Transverse colon (tissue), 4 donors: Measurements from ENCODE around the gene SESN3. TPM values are rescaled to one million over a fixed set of nuclear protein-coding genes. Genes with fewer than 3 reads are reported as not detected.

ENCODE experiments used
- DNase-seq: peaks from one replicate; pipeline ENCODE4 v3.0.0-alpha.2; 2019
- H3K27ac ChIP-seq, 4 donors: fragments of 200-600 bp; sonication (generic); 2 replicates each; pipeline ENCODE4 v1.5.1; 2016 to 2018; ENCODE audit warnings: inconsistent platforms in 4 of 4
- H3K27me3 ChIP-seq: fragments of 200-600 bp; sonication (generic); 2 replicates; pipeline ENCODE4 v1.5.1; 2017; ENCODE audit warnings: inconsistent platforms
- H3K36me3 ChIP-seq, 4 donors: fragments of 200-600 bp; sonication (generic); 2 replicates each; pipeline ENCODE4 v1.5.1; 2017 to 2019; ENCODE audit warnings: inconsistent platforms in 4 of 4
- H3K4me1 ChIP-seq, 4 donors: fragments of 200-600 bp; sonication (generic); 2 replicates each; pipeline ENCODE4 v1.5.1; 2017 to 2020; ENCODE audit warnings: inconsistent platforms in 4 of 4
- H3K4me3 ChIP-seq, 4 donors: fragments of 200-600 bp; sonication (generic); 1 replicate in 1 of 4; 2 replicates in 3 of 4; pipeline versions ENCODE4 v1.5.1 to v1.6.1; 2017 to 2019; ENCODE audit warnings: inconsistent platforms in 4 of 4
- H3K9me3 ChIP-seq, 2 donors: fragments of 200-600 bp; sonication (generic); 2 replicates each; pipeline ENCODE4 v1.5.1; 2017 to 2019; ENCODE audit warnings: inconsistent platforms in 2 of 2
- CTCF ChIP-seq, 5 experiments: fragments of 200-600 bp in 3 of 5; fragments of 450-650 bp in 2 of 5; sonication (generic) in 3 of 5; IDR thresholded peaks; 1 replicate in 2 of 5; 2 replicates in 3 of 5; pipeline ENCODE4 v1.5.1; 2016 to 2017; ENCODE audit warnings: antibody characterized with exemption in 5 of 5, inconsistent platforms in 3 of 5, mild to moderate bottlenecking in 2 of 5, moderate library complexity in 1 of 5
- EP300 ChIP-seq: sonication (generic); formaldehyde crosslinking; IDR thresholded peaks from one replicate; pipeline ENCODE4 v1.6.1; 2017; ENCODE audit warnings: antibody characterized with exemption, low read depth
- POLR2A ChIP-seq: fragments of 450-650 bp; IDR thresholded peaks from one replicate; pipeline ENCODE4 v1.6.1; 2016; ENCODE audit warnings: antibody characterized with exemption, mild to moderate bottlenecking, moderate library complexity
- POLR2AphosphoS5 ChIP-seq, 3 donors: sonication (generic); formaldehyde crosslinking; IDR thresholded peaks; one replicate each; pipeline ENCODE4 v1.6.1; 2016; ENCODE audit warnings: antibody characterized with exemption in 3 of 3
- WGBS, 2 donors: methylation state at CpG; one replicate each; pipeline ENCODE4 v1.1.5; 2018; ENCODE audit warnings: low coverage in 1 of 2; 5-methylcytosine and 5-hydroxymethylcytosine counted together
- in situ Hi-C, 4 donors: fragments of 200-750 bp; cut with MboI; loops; one replicate each; pipeline versions ENCODE4 v1.15.0 to v1.15.1; 2017; ENCODE audit warnings: low sequenced_read_pairs in 3 of 4, low pct_ligation_motif_present in 1 of 4, low pct_unique_long_range_greater_than_20kb in 1 of 4
- intact Hi-C: fragments of 100-400 bp; cut with DNase I; formaldehyde crosslinking; loops from one replicate; pipeline ENCODE4 v1.15.1; 2023; ENCODE audit warnings: low total_unique reads
- total RNA-seq, 4 donors: library from RNA; depleted of rRNA; stranded (reverse); fragments of >200 nt; gene quantifications; one replicate each; pipeline ENCODE4 v1.1.0, GENCODE V29; 2016

SESN3 gene
- total RNA-seq, 4 donors from 2014 or later = 3.4 to 16.8 (median 11.0) TPM

GRCh38 chr11:95175818-95176380 lies 55.1 kb downstream of the SESN3 start:
- Histone ChIP-seq H3K4me3 (no peak overlapping the region), H3K27me3 (no peaks in the 10 kb centered on the region), H3K27ac (no peak overlapping the region), H3K4me1 (no peaks in the 10 kb centered on the region), H3K9me3 (no peaks in the 10 kb centered on the region), H3K36me3 (peaks cover 0 to 13% (median 3%) of the 10 kb centered on the region in 4 donors)
- intact Hi-C loops (no loop called here), in situ Hi-C loops (no loop called here)
- TF ChIP-seq POLR2AphosphoS5 (IDR thresholded peaks at IDR 0.05) = no peak
- TF ChIP-seq EP300 = no peak
- TF ChIP-seq POLR2A = no peak
- no peak for TF ChIP-seq CTCF (IDR thresholded peaks at IDR 0.05)
- 84 to 88% methylated on average over 4 of the region's 4 CpGs for WGBS, 2 donors
- no peak for DNase-seq

- Histone ChIP-seq H3K9me3 (no peaks in the 10 kb centered on the region), H3K36me3 (peaks cover 0 to 5% (median 0%) of the 10 kb centered on the region in 4 donors), H3K4me1 (no peaks in the 10 kb centered on the region), H3K27ac (no peak overlapping the region), H3K27me3 (no peaks in the 10 kb centered on the region), H3K4me3 (no peak overlapping the region)
- DNase-seq = no peak
- intact Hi-C loops = no loop called here
- WGBS, 2 donors = 92 to 95% methylated on average over 5 of the region's 5 CpGs
- TF ChIP-seq CTCF (IDR thresholded peaks at IDR 0.05) (no peak), EP300 (no peak), POLR2AphosphoS5 (IDR thresholded peaks at IDR 0.05) (no peak), POLR2A (no peak)
- in situ Hi-C loops = loop anchor here in 1 of 4 donors (25.0 kb wide), 1 partner anchor 1267 kb away; no protein-coding TSS in a partner anchor
Observed at GRCh38 chr11:95170294-95170693, 60.7 kb downstream of the SESN3 start.

GRCh38 chr11:95166781-95167180 lies 64.2 kb downstream of the SESN3 start:
- no peaks in the 10 kb centered on the region for H3K9me3 ChIP-seq
- intact Hi-C loops = no loop called here
- no peak overlapping the region for H3K27ac ChIP-seq
- DNase-seq = no peak
- H3K4me3 ChIP-seq = no peak overlapping the region
- 86 to 89% methylated on average over 2 of the region's 2 CpGs for WGBS, 2 donors
- in situ Hi-C loops = loop anchor here in 1 of 4 donors (25.0 kb wide), 1 partner anchor 1271 kb away; no protein-coding TSS in a partner anchor
- H3K4me1 ChIP-seq = no peaks in the 10 kb centered on the region
- TF ChIP-seq POLR2A (no peak), CTCF (IDR thresholded peaks at IDR 0.05) (no peak), EP300 (no peak), POLR2AphosphoS5 (IDR thresholded peaks at IDR 0.05) (no peak)
- no peaks in the 10 kb centered on the region for H3K36me3 ChIP-seq
- H3K27me3 ChIP-seq = no peaks in the 10 kb centered on the region

- no peak for TF ChIP-seq POLR2A
- intact Hi-C loops (no loop called here), in situ Hi-C loops (loop anchor here in 1 of 4 donors (25.0 kb wide), 1 partner anchor 1272 kb away; no protein-coding TSS in a partner anchor)
- no peaks in the 10 kb centered on the region for H3K4me1 ChIP-seq
- no peaks in the 10 kb centered on the region for H3K36me3 ChIP-seq
- H3K27me3 ChIP-seq = no peaks in the 10 kb centered on the region
- H3K4me3 ChIP-seq = no peak overlapping the region
- no peak overlapping the region for H3K27ac ChIP-seq
- DNase-seq = no peak
- no peaks in the 10 kb centered on the region for H3K9me3 ChIP-seq
Observed at GRCh38 chr11:95165638-95166037, 65.4 kb downstream of the SESN3 start.

GRCh38 chr11:95163106-95163505 lies 67.9 kb downstream of the SESN3 start:
- DNase-seq = no peak
- H3K4me1 ChIP-seq = no peaks in the 10 kb centered on the region
- H3K4me3 ChIP-seq = no peak overlapping the region
- H3K27me3 ChIP-seq = no peaks in the 10 kb centered on the region
- no peak overlapping the region for H3K27ac ChIP-seq
- TF ChIP-seq EP300 (no peak), POLR2A (no peak), POLR2AphosphoS5 (IDR thresholded peaks at IDR 0.05) (no peak), CTCF (IDR thresholded peaks at IDR 0.05) (no peak)
- intact Hi-C loops = no loop called here
- WGBS, 2 donors = 56 to 74% methylated on average over 4 of the region's 4 CpGs
- H3K36me3 ChIP-seq = no peaks in the 10 kb centered on the region
- H3K9me3 ChIP-seq = no peaks in the 10 kb centered on the region
- in situ Hi-C loops = loop anchor here in 2 of 4 donors (5.0 to 25.0 kb wide), 2 partner anchors 599 to 1274 kb away; no protein-coding TSS in a partner anchor
